ENCODE measurements around the gene CDH13. TPM values are rescaled to one million over a fixed set of nuclear protein-coding genes. Genes with fewer than 3 reads are reported as not detected.

The CDH13 gene
- total and polyA plus RNA-seq, 2 experiments from 2014 or later, result 1.6 to 4.4 TPM

- H3K36me3 ChIP-seq (ENCODE audit: insufficient read depth), result no peaks in the 10 kb centered on the region
- H3K27ac ChIP-seq (ENCODE audit: low read depth), result no peak overlapping the region
- no peaks in the 10 kb centered on the region for H3K79me2 ChIP-seq (replicated peaks; ENCODE audit: insufficient read depth)
- no peak for ATAC-seq
- H3K4me3 Mint-ChIP-seq, result no peak overlapping the region
- H3K4me2 ChIP-seq, result no peak overlapping the region
- H3K27me3 Mint-ChIP-seq (ENCODE audit: insufficient read depth, low read depth, poor library complexity), result no peaks in the 10 kb centered on the region
- no peak for DNase-seq (ENCODE audit: low spot score)
- H3K27ac Mint-ChIP-seq, result no peak overlapping the region
- H3K9me3 Mint-ChIP-seq, result no peaks in the 10 kb centered on the region
- no peak overlapping the region for H2AFZ ChIP-seq
- no peaks in the 10 kb centered on the region for H3K27me3 ChIP-seq (ENCODE audit: insufficient read depth)
- TF ChIP-seq ZNF114 (CRISPR knock-in tag; IDR thresholded peaks at IDR 0.05) (no peak), ETS1 (IDR thresholded peaks at IDR 0.05) (no peak), ZNF462 (CRISPR knock-in tag; IDR thresholded peaks at IDR 0.05) (no peak), POLR2AphosphoS5 (IDR thresholded peaks at IDR 0.05; ENCODE audit: low read depth) (no peak), EZH2 (IDR thresholded peaks at IDR 0.05; ENCODE audit: low read depth, unreplicated experiment) (no peak), JUNB (IDR thresholded peaks at IDR 0.05; ENCODE audit: unreplicated experiment) (no peak), EZH2phosphoT487 (IDR thresholded peaks at IDR 0.05; ENCODE audit: unreplicated experiment) (no peak), CREB1 (CRISPR knock-in tag; IDR thresholded peaks at IDR 0.05; ENCODE audit: low read depth) (no peak), NANOG (IDR thresholded peaks at IDR 0.05; ENCODE audit: borderline replicate concordance) (no peak), STAT1 (IDR thresholded peaks at IDR 0.05; ENCODE audit: unreplicated experiment) (no peak), CTCF (conservative IDR thresholded peaks at IDR 0.05; ENCODE audit: low read depth in 2 of 2) (no peak), REST (IDR thresholded peaks at IDR 0.05; ENCODE audit: unreplicated experiment) (no peak), ZNF331 (CRISPR knock-in tag; IDR thresholded peaks at IDR 0.05; ENCODE audit: low read depth) (no peak)
- H3K9me2 ChIP-seq (ENCODE audit: insufficient read depth), result 0 out of 2 replicates have a peak, but pooled peaks cover 5% of the 10 kb centered on the region
- no peaks in the 10 kb centered on the region for H4K20me1 ChIP-seq (replicated peaks; ENCODE audit: insufficient read depth)
- H3K36me3 Mint-ChIP-seq (ENCODE audit: low read depth), result no peaks in the 10 kb centered on the region; the same call in 2 of the 3 replicates
- peaks cover 24% of the 10 kb centered on the region for H3K4me1 Mint-ChIP-seq
- no peaks in the 10 kb centered on the region for H3F3A ChIP-seq (replicated peaks; ENCODE audit: low read depth)
- peaks cover 16% of the 10 kb centered on the region for H3K4me1 ChIP-seq (ENCODE audit: insufficient read depth)
- no peak overlapping the region for H3K4me3 ChIP-seq
These were observed 125.4 kb downstream of the CDH13 start for GRCh38 chr16:82752172-82752571.

All from GM23338 (cell line).